ENCODE measurements around the gene MIEF2.
"Not testable (repeated sequence)": the region's sequence is repeated elsewhere in the genome, so short reads cannot be mapped to it uniquely, and the experiment has no call there.

The MIEF2 gene, protein sequence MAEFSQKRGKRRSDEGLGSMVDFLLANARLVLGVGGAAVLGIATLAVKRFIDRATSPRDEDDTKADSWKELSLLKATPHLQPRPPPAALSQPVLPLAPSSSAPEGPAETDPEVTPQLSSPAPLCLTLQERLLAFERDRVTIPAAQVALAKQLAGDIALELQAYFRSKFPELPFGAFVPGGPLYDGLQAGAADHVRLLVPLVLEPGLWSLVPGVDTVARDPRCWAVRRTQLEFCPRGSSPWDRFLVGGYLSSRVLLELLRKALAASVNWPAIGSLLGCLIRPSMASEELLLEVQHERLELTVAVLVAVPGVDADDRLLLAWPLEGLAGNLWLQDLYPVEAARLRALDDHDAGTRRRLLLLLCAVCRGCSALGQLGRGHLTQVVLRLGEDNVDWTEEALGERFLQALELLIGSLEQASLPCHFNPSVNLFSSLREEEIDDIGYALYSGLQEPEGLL

DNA sequence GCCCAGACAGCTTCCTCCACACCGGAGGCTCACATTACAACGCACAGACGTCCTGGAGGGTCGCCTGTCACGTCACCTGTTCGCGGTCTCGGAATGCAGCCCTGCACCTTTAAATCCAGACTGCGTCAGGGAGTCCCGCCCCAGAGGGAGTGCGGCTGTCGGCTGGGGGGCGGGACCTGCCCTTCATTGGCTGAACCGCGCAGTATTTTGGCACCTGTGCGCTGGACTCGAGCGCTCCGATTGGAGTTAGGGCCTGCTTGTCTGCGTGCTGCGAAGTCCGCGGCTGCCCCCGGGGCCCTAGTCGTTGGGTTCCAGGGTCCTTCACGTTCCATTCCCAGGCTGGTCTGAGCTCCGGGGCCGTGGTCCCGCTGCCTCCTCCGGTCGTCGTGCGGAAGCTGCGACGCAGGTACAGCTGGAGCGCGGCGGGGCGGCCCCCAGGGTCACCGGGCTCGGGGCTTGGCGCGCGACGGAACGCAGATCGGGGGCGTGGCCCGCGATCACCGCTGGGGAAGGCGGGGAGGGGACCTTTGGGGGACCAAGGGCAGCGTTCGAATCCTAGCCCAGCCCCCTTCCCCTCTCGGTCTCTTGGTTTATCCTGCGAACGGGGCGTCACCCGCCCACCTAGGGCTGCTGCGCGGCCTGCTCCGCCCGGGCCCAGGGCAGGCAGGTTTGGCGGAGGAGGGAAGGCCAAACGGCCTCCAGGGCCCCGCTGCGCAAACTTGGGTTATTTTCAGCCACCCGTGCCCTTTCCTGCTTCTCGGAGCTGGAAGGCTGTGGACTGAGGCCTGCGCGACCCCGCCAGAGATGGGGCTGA, at the start of gene MIEF2:
TSS of gene MIEF2 (plus strand) at position 331 of the 814 bp plus-strand sequence. CDS start 2,059 bp downstream, outside the sequence.
- H3K27ac ChIP-seq: peak within 1 kb of the TSS; percentile 63 to 97 (median 85)
- H3K4me3 ChIP-seq: peak within 1 kb of the TSS; percentile 61 to 98 (median 74)

DNA sequence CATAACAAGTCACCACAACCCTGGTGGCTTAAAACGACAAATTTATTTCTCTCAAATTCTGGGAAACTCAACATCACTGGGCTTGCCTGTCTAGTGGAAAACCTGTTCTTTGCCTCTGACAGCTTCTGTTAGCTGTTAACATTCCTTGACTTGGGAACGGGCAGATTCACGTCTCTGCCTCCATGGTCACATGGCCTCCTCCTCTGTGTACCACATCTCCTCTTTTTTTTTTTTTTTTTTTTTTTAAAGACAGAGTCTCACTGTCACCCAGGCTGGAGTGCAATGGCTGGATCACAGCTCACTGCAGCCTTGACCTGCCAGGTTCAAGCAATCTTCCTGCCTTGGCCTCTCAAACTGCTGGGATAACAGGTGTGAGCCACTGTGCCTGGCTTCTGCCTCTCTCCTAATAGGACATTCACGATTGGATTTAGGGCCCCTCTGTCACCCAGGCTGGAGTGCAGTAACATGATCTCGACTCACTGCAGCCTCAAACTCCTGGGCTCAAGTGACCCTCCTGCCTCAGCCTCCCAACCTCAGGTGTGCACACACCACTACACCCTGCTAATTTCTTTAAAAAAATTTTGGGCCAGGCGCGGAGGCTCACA, 46.7 kb upstream of the MIEF2 start:
- H3K27ac ChIP-seq: no peak overlapping the region
- H3K4me3 ChIP-seq: no peak overlapping the region

DNA sequence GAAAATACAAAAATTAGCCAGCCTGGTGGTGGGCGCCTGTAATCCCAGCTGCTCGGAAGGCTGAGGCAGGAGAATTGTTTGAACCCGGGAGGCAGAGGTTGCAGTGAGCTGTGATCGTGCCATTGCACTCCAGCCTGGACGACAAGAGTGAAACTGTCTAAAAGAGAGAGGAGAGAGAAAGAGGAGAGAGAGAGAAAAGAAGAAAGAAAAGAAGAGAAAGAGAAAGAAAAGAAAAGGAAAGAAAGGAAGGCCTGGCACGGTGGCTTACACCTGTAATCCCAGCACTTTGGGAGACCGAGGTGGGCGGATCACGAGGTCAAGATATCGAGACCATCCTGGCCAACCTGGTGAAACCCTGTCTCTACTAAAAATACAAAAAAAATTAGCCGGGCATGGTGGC, 43.6 kb upstream of the MIEF2 start:
- not testable (repeated sequence) for H3K4me3 ChIP-seq, H3K27ac ChIP-seq

DNA sequence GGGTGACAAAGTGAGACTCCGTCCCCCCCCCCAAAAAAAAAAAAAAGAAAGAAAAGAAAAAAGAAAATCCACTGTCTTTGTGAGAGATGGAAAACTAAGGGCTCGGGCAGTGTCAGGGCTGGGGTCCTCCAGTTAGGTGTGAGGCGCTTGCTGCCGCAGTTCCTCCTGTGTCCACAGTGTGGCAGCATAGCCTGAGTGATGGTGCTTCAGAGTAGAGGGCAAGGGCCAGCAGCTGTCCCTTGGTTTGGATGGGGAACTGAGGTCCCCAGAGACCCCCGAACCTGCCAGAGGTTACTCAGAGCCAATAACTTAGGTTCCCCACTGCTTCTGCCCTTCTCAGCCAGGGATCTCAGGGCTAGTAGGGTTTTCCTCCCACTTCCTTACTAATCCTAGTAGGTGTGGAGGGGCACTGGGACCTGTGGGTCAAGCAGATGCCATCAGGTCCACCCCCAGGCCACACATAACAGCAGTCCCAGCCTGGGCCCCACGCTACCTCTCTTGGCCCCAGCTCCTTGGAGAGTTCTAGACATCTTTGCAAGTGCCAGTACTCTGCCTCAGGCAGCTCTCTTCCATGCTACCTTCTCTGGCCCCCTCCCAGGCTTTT, 42.9 kb upstream of the MIEF2 start:
- H3K4me3 ChIP-seq: no peak overlapping the region
- no peak overlapping the region for H3K27ac ChIP-seq

DNA sequence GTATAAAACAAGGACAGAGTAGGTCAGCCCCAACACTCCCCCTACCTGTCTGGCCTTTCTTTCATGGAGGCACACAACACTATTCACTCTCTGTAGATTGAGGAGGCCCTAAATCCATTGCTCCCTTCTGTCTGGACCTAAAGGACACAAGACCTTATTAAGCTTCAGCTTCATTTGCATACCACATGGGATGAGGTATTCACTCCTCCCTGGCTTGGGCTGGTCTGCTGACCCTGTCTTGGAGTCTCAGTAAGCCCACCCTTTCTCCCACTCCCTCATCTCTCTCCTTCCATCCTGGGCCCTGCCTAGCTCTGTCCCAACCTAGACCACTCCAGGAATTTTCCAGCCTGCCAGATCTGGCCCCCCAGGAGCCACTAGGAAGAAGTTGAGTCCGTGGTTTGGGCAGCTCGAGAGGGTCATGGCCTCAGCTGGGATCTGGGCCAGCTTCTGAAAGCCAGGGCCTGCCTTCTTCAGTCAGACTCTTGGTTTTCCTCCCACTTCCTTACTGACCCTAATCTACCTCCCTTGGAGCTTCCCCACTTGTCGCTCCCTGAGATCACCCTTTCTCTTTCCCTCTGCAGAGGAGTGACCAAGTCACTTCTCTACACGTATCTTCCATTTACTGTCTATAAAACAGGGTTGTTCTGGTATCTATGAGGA, 41.6 kb upstream of the MIEF2 start:
- no peak overlapping the region for H3K4me3 ChIP-seq
- no peak overlapping the region for H3K27ac ChIP-seq

DNA sequence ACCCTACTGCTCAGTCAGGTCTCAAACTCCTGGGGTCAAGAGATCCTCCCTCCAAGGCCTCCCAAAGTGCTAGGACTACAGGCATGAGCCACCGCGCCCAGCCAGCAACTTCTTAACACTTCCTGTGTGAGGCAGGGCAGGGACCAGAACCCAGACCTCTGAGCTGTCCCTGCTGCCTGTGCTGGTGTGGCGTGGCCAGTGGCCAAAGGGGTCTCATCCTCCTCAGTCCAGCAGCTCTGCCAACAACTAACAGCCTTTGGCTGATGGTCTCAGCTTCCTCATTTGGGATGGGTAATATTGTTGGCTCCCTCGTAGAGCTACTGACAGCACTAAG, 36.4 kb upstream of the MIEF2 start:
- Histone ChIP-seq H3K4me3 (no peak overlapping the region), H3K27ac (no peak overlapping the region)

DNA sequence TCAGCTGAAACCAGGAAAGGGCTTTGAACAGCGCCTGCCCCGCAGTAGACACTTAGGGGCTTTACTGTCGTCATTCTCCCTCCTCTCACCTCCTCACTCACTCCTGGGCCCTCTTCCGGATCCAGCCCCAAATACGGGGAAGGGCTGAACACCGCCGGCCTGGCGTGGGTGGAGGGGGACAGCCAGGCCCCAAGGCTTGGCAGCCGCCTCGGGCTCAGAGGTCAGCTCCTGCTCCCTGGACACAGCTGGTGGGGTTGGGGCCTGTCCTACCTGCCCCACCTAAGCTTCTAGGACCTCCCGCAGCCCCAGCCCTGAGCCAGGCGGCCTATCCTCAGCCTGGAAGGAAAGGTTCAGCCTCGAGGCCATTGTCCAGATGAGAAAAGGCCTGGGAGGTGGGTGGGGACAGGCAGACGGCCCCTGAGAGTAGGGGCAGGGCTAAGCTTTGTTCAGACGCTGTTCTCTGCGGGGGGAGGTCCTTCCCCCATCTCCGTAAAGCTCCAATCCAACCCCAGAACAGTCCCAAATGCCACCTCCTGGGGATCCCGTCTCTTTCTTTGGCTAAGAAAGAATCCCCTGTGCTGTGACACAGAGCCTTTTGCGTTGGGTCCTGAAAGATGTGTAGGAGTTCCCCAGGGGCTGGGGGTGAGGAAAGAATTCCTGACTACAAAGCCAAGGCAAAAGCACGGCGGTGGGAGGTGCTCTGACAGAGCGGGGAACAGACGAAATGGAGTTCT, 35.9 kb upstream of the MIEF2 start:
- peak overlapping the region in 8 of 21 experiments; percentile 25 to 82 (median 49) for H3K27ac ChIP-seq
- H3K4me3 ChIP-seq: peak overlapping the region in 5 of 7 experiments; percentile 9 to 63 (median 23)

DNA sequence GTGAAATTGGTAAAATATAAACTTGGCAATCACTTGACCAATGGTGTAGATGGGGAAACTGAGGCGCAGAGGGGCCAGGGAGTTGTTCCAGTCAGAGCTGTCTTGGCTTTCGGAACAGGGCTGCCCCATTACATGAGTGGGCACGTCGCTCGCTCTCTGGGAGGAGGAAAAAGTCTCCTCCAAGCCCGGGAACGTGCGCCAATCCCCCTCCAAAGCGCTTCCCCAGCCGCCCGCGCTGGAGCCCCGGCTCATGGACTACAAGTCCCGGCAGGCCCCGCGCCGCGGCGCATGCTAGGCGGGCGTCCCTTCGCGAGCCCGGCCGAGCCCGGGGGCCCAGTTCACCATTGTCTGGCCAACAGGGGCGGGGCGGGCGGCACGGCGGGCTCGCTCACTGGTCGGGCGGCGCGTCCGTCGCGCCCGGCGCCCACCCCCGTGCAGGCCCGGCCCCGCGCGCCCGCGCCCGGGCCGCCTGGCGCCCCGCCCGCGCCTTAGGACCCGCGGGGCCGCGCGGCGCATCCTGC, 35.3 kb upstream of the MIEF2 start, which contains the start of gene LLGL1:
TSS of gene LLGL1 (plus strand) at position 515 of the 521 bp plus-strand sequence. CDS start 48 bp downstream, outside the sequence.
- H3K27ac ChIP-seq: peak within 1 kb of the TSS in 18 of 21 experiments; percentile 29 to 84 (median 70)
- peak within 1 kb of the TSS; percentile 44 to 71 (median 63) for H3K4me3 ChIP-seq

DNA sequence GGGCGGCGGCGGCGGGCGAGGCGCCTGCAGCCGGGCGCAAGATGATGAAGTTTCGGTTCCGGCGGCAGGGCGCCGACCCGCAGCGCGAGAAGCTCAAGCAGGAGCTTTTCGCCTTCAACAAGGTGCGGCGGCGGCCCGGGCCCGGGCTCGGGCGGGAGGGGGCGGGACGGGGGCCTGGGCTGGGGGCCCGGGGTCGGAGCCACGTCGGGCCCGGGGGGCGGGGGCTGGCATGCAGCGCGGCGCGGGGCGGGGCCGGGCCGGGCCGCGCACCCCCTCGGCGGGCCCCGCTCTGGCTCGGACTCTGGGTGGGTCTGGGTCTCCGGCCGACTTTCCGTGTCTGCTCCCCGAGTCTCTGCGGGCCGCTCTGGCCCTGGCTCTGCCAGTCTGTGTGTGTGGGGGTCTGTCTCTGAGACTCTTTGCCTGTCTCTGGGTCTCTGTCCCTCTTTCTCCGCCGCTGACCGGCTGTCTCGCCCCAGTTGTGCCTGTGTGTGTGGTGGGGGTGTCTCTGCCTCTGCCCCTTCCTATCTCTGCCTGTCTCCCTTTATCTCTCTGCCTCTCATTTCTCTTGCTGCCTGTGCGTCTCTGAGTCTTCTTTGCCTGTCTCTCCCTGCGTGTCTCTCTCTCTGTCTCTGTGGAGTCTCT, 34.7 kb upstream of the MIEF2 start:
- Histone ChIP-seq H3K4me3 (peak overlapping the region; percentile 44 to 71 (median 63)), H3K27ac (peak overlapping the region in 18 of 21 experiments; percentile 29 to 84 (median 70))

DNA sequence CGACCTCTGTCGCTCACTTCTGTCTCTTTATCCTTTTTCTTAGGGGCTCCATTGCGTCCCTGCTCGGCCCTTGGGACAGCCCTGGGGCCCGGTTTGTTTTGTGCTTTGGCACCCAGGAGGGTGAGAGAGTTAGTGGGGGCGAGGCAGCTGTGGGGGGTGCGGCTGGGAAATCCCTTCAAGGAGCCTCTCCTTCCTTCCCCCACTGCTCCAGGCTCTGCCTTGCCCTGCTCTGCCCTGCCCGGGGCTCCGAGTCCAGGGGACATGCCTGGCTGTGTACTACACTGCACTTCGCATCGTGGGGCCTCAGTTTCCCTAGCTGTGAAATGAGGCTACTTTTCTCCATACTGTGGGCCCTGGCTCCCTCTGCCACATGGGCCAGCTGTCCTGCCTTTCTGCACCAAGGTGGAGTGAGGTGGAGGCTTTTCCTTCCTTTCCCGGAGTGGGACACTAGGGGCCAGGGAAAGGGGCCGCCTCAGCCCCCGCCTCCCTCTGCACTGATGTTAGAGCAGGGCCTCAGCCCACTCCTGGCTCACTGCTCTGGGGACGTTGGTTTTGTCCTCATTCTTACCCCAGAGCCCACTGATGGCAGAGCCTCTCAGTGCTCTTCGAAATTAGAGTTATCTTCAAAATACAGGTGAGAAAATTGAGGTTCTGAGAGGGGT, 34.0 kb upstream of the MIEF2 start:
- H3K4me3 ChIP-seq: peak overlapping the region; percentile 44 to 71 (median 63)
- H3K27ac ChIP-seq: peak overlapping the region in 18 of 21 experiments; percentile 29 to 84 (median 70)

DNA sequence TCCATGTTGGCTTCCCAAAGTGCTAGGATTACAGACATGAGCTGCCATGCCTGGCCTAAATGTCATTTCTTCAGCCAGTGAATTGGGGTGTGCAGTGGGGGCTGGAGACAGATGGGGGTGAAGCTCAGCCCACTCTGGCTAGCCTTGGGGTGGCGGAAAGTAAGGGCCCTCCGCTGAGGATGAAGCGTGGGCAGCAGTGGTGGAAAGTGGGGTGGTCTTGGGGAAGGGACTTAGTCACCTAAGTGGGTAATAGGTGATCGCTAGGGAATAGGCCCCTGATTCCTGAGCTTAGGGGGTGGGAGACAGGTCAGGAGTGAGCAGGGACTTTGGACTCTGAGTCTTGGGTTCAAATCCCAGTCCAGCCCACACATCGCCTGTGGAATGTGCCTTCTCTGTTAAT, 32.8 kb upstream of the MIEF2 start:
- no peak overlapping the region for H3K4me3 ChIP-seq
- H3K27ac ChIP-seq: no peak overlapping the region

DNA sequence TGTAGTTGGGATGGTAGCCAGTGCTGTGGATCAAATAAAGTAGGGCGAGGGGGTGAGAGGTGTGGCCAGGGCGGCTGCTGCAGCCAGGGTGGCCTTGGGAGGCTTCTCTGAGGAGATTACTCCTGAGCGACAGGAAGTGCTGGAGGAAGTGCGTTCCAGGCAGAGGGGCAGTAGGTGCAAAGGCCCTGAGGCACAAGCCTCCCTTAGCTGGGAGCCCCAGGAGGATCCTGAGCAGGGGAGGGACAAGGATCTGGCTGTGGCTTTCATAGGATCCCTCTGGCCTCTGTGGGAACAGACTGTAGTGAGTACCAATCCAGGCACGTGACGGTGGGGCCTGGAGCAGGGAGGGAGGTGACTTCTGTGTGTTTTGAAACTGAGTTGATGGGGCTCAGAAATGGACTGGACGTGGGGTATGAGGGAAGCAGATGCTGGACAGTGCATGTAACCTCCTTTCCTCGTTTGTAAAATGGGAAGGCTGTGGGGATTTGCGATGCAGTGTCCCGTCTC, 32.2 kb upstream of the MIEF2 start:
- Histone ChIP-seq H3K27ac (no peak overlapping the region), H3K4me3 (no peak overlapping the region)

DNA sequence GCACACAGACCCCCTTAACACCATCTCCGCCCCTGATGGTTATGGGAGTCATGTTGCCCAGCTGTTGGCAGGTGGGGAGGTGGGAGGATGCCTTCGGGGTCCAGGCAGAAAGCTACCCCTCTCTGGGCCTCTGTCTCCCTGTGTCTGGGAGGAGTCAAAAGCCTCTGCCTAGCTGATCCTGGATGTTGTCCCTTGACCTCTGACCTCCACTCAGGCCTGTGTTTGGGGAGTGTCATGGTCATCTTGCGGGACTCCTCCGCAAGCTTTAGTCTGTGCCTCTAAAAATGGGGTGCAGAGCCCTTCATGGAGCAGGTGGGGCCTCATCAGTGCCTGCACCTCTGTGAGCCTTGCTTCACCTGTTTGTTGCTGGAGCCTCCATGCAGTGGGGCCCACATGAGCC, 31.2 kb upstream of the MIEF2 start:
- Histone ChIP-seq H3K4me3 (no peak overlapping the region), H3K27ac (no peak overlapping the region)

DNA sequence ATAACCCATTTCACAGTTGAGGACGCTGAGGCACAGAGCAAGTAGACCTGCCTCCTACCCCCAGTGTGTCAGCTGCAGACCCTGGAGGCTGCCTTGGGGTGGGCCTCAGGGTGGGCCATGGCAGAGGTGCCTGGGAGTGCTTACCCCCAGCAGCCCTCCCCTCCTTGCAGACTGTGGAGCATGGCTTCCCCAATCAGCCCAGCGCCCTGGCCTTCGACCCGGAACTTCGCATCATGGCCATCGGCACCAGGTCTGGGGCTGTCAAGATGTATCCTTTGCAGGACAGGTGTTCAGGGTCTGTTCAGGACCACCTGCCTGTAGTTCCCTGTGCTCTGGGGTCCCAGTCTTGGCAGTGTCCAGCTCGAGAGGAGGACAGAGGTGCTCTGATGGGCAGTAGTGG, 30.7 kb upstream of the MIEF2 start:
- H3K27ac ChIP-seq: no peak overlapping the region
- H3K4me3 ChIP-seq: no peak overlapping the region

DNA sequence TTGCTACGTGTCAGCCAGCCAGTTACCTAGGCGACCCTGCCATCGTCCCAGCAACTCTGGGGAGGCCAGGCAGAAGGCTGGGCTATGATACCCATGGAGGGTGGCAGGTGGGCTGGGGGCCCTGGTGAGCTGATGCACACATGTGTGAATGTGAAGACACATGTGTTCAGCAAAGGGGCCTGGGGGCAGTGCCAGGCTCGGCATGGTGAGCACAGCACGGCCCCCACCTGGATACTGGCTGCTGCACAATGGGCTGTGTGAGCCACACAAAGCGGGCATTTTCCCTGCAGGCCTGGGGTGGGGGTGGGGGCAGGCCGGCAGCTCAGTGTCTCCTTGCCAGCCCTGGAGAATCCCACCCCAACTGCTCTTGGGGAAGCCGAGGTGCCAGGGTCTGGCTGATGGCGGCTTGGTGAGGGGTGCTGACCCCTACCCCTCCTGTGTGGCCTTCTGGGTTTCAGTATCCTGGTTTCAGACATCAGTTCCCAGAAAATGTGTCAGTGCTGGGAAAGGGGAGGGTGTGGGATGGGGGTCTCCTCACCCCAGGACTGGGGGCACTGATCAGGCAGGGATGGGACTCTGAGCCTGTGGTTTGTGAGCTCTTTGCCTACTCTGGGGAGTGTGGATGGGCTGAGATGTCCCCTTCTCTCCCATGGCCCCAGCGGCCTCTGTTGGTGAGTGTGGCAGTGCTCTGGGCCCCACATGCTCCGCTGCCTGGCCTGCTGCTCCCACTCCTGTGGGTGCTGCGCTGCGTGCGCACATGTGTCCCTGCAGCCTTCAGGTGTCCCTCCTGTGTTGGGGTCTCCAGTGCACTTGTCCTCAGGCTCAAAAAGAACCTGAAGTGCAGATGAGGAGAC, 29.9 kb upstream of the MIEF2 start:
- Histone ChIP-seq H3K27ac (no peak overlapping the region), H3K4me3 (no peak overlapping the region)

DNA sequence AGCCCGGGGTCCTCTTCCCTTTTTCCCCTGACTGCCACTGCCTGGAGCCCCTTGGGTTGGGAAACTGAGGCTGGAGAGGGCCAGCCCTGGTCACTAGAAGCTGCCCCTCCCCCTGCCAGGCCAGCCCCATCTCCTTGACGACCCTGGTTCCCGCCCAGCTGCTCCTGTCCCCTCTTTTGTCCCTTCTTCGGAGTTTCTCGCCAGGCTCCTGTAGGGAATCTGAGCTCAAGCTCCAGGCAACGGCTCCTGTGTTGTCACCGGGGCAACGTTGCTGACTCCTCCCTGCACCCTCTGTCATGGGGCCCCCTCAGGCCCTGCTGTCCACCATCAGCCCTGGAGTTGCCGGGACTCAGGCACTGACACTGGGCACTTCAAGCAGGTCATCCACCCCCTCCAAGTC, 29.3 kb upstream of the MIEF2 start:
- Histone ChIP-seq H3K4me3 (no peak overlapping the region), H3K27ac (no peak overlapping the region)

Data from skin epidermis (tissue), 12 donors.